HG02981 (cell line): ENCODE data around the gene CDCP2.
"Not testable (repeated sequence)": the region's sequence is repeated elsewhere in the genome, so short reads cannot be mapped to it uniquely, and the experiment has no call there.

ENCODE experiments used
- ATAC-seq: cut with Tn5 transposase; IDR thresholded peaks from one replicate; pipeline ENCODE4 v1.9.1; 2021; ENCODE audit warnings: mild to moderate bottlenecking, moderate library complexity; ENCODE audit not compliant: unreplicated experiment

Gene CDCP2

DNA sequence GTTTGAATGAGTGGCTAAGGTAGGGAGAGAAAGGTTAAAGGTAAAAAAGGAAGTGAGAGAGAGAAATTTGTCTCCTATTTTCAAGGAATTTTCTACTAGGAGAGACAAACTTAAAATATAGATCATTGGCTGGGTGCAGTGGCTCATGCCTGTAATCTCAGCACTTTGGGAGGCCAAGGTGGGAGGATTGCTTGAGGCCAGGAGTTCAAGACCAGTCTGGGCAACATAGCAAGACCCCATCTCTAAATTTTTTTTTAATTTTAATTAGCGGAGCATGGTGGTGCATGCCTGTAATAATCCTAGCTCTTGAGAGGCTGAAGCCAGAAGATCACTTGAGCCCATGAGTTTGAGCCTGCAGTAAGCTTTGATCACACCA is 58.1 kb downstream of the CDCP2 start:
- not testable (repeated sequence) for ATAC-seq

DNA sequence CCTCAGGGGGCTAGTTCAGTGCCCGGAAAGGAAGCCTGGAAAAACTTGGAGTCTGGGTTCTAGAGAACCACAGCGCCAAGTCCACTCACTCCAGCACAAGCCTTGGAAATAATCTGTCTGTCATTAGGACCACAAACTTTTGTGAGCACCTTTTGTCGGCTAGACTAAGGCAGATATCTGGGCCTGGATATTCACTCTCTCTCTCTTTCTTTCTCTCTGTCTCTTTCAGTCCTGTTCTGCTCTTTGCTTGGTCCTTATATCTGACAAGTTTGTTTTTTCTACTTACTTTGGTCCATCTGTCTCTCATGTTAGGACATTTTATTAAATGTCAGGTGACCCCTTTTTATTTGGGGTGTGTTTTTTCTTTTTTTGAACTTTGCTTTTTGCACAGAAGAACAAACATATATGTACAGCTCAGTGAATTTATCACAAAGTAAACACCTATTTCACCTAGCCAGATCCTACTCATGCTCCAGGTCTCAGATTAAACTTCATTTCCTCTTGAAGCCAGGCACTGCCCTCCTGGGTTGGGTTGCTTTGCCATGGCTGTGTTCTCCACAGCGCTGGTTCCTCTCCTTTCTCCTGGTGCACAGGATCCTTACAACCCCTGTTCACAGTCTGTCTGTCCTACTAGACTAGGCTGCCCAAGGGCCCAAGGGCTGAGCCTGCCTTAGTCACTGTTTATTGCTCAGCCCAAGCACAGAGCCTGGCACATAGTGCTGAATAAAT is 58.6 kb downstream of the CDCP2 start:
- no peak for ATAC-seq

DNA sequence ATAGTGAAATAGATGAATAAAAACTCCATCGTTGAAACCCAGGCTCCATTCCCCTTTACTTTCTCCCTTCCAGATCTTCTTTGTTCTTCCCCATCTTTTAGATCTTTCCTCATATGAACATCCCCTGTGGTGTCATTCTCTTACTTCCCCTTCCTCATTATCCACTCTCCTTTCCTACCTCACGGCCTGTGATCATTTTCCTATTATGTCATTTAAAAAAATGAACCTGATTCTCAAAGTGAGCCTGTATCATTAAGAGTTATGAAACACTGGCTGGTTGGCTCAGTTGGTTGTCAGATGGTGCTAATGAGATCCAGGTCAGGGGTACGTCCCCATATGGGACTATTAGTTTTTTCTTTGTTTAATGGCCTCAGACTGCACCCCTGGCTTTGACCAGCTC is 61.1 kb downstream of the CDCP2 start:
- ATAC-seq, result no peak

DNA sequence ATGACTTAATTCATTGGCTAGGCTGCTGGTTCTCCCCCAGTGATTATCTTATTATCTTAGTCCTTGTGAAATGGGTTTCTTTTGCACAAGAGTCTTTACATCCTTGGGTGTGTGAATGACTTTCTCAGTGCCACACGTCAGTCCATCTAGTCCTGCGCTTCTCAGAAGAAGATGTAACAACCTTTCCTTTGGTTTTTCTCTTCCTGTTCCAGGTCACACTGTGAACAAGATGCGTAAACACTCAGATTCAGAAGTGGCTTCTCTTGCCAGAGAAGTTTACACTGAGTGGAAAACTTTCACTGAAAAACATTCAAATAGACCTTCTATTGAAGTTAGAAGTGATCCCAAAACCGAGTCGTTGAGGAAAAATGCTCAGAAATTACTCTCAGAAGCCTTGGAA is 64.4 kb downstream of the CDCP2 start:
- no peak for ATAC-seq

DNA sequence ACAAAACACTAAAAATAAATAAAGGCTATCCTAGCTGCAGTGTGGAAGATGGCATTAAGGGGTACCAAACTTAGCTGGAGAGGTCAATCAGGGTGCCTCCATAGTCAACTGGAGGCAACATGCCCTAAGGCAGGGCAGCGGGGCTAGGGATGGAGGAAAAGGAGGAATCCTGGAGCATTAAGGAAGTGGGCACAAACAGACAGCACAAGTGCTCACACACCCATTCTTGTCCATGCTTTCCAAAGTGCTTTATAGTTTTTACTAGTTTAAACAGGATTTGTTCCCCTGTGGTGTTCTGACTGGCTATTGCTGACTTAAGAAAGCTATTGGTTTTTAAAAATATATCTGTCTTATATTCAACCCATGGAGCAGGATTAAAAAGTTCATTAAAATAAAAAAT is 66.0 kb downstream of the CDCP2 start:
- ATAC-seq, result no peak

DNA sequence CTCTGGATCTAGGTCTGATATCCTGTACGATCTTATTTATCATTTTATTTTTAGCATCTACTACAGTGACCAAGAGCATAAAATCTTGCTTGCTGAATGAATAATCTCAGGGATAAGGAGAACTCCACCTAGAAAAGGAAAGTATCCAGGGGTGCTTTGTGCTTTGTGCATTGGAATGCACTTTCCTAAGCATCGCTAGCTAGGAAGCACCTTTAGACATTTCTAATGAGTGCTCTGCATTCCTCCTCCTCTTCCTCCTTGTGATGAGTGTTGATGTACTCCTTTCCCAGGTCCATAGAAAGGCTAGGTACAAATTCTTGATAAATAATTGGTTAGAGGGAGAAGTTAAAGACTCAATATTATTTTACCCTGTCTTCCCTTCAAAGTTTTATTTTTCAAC is 68.0 kb downstream of the CDCP2 start:
- no peak for ATAC-seq
